NCI-H446 treated with DMSO at 0.1 percent for 48 hours (cell line): ENCODE data around the gene OR11H7.
"Not testable (repeated sequence)": the region's sequence is repeated elsewhere in the genome, so short reads cannot be mapped to it uniquely, and the experiment has no call there.

Experiments
- DNase-seq: peaks from one replicate; lab custom pipeline; 2025; lab: John Stamatoyannopoulos, UW

Gene OR11H7

DNA sequence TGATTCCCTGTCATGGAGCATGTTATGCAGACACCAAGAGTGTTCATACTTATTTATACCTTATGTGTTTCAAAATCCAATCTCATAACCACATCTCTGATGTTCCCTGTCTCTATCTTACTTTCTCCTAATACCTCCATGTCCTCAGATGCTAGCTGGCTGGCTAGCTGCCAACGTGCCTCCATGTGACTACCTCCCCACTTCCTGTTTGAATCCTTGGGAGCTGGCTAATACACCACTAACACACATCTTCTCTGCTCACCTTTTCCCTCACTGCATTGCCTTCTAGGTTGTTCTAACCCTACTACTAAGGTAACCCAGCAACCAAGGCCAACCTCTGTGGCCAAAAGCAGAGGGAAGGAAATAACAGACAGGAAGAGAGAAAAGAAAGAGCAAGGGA lies 49.6 kb downstream of the OR11H7 start:
- DNase-seq, result no peak

DNA sequence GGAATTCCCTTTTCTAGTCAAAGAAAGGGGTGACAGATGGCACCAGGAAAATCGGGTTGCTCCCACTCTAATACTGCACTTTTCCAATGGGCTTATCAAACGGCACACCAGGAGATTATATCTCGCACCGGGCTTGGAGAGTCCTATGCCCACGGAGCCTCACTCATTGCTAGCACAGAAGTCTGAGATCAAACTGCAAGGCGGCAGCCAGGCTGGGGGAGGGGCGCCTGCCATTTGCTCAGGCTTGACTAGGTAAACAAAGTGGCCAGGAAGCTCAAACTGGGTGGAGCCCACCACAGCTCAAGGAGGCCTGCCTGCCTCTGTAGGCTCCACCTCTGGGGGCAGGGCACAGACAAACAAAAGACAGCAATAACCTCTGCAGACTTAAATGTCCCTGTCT lies 51.5 kb downstream of the OR11H7 start:
- not testable (repeated sequence) for DNase-seq
